ENCODE data around the gene ASAP3.
"Not testable (repeated sequence)": the region's sequence is repeated elsewhere in the genome, so short reads cannot be mapped to it uniquely, and the experiment has no call there.

DNA sequence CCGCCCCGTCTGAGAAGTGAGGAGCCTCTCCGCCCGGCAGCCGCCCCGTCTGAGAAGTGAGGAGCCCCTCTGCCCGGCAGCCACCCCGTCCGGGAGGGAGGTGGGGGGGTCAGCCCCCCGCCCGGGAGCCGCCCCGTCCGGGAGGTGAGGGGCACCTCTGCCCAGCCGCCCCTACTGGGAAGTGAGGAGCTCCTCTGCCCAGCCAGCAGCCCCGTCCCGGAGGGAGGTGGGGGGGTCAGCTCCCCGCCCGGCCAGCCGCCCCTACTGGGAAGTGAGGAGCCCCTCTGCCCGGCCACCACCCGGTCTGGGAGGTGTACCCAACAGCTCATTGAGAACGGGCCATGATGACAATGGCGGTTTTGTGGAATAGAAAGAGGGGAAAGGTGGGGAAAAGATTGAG is 20.2 kb upstream of the ASAP3 start:
- TF ChIP-seq POLR2AphosphoS5 (IDR thresholded peaks at IDR 0.05; ENCODE audit: borderline replicate concordance, low read depth, low read length); EZH2 (IDR thresholded peaks at IDR 0.05); FOXP2 (optimal IDR thresholded peaks at IDR 0.05; ENCODE audit: control extremely low read depth, extremely low read length, insufficient read depth): not testable (repeated sequence)

Data from SK-N-MC (cell line).